ENCODE results near the gene CUEDC2. TPM values are rescaled to one million over a fixed set of nuclear protein-coding genes. Genes with fewer than 3 reads are reported as not detected.

Gene CUEDC2
- total and polyA plus RNA-seq, 10 of the 15 experiments (the other 5 are each of a cell fraction or from before 2014, with no cell fraction given): 20.4 to 121 (median 75.0) TPM

GRCh38 chr10:102399217-102400021 is 33.0 kb downstream of the CUEDC2 start (continued):
- no peak for TF ChIP-seq SKIL (IDR thresholded peaks at IDR 0.05; ENCODE audit: low read depth, poor library complexity, severe bottlenecking)
- TF ChIP-seq E2F8 (IDR thresholded peaks at IDR 0.05; ENCODE audit: low read depth, partially characterized antibody): peak; percentile 32
- no peak for TF ChIP-seq PML (IDR thresholded peaks at IDR 0.05; ENCODE audit: low read length)
- TF ChIP-seq CREM (IDR thresholded peaks at IDR 0.05; ENCODE audit: low read depth): peak; percentile 94
- TF ChIP-seq ZNF24 (IDR thresholded peaks at IDR 0.05): peak; percentile 24; the same call in 1 of the 2 replicates
- TF ChIP-seq SP1 (IDR thresholded peaks at IDR 0.05; ENCODE audit: low read depth, low read length): peak; percentile 26
- TF ChIP-seq USF1 (IDR thresholded peaks at IDR 0.05; ENCODE audit: borderline replicate concordance, extremely low read length, insufficient read depth, low read depth, low read length): no peak
- TF ChIP-seq POLR2A (IDR thresholded peaks at IDR 0.05; ENCODE audit: low read depth, low read length): peak; percentile 86
- TF ChIP-seq IKZF2 (IDR thresholded peaks at IDR 0.05): no peak; a peak in 1 of 4 replicates
- peak; percentile 89 for TF ChIP-seq GATAD2B (conservative IDR thresholded peaks at IDR 0.05; ENCODE audit: low read depth)
- TF ChIP-seq SREBF1 (IDR thresholded peaks at IDR 0.05; ENCODE audit: low read length): no peak
- no peak for TF ChIP-seq TCF7 (IDR thresholded peaks at IDR 0.05; ENCODE audit: borderline replicate concordance)
- TF ChIP-seq ZBTB40 (IDR thresholded peaks at IDR 0.05; ENCODE audit: borderline replicate concordance): no peak
- peak; percentile 55; the same call in 1 of the 2 replicates for TF ChIP-seq MYB (IDR thresholded peaks at IDR 0.05; ENCODE audit: borderline replicate concordance, low read depth, low read length)
- TF ChIP-seq ZNF274 (IDR thresholded peaks at IDR 0.05; ENCODE audit: insufficient read depth, insufficient read length): no peak
- no peak for TF ChIP-seq ATF2 (IDR thresholded peaks at IDR 0.05; ENCODE audit: low read length)
